Stomach (tissue), 4 donors: ENCODE data around the gene CXADR.

Source experiments
- CTCF ChIP-seq, 7 experiments: fragments of 450-650 bp in 4 of 7; fragments of 200-600 bp in 3 of 7; sonication (generic) in 3 of 7; IDR thresholded peaks; one replicate each; pipeline ENCODE4 v1.5.1; 2016 to 2019; ENCODE audit warnings: antibody characterized with exemption in 7 of 7, control low read depth in 2 of 7, mild to moderate bottlenecking in 1 of 7
- POLR2A ChIP-seq, 4 donors: fragments of 450-650 bp; IDR thresholded peaks; one replicate each; pipeline ENCODE4 v1.6.1; 2016; ENCODE audit warnings: antibody characterized with exemption in 4 of 4, control low read depth in 2 of 4, mild to moderate bottlenecking in 1 of 4, moderate library complexity in 1 of 4

- TF ChIP-seq CTCF (IDR thresholded peaks at IDR 0.05) (no peak), POLR2A (IDR thresholded peaks at IDR 0.05) (no peak)
These were observed 109.2 kb downstream of the CXADR start for GRCh38 chr21:17622018-17622417.
